ENCODE measurements around the gene PTCH1.

The PTCH1 gene

DNA sequence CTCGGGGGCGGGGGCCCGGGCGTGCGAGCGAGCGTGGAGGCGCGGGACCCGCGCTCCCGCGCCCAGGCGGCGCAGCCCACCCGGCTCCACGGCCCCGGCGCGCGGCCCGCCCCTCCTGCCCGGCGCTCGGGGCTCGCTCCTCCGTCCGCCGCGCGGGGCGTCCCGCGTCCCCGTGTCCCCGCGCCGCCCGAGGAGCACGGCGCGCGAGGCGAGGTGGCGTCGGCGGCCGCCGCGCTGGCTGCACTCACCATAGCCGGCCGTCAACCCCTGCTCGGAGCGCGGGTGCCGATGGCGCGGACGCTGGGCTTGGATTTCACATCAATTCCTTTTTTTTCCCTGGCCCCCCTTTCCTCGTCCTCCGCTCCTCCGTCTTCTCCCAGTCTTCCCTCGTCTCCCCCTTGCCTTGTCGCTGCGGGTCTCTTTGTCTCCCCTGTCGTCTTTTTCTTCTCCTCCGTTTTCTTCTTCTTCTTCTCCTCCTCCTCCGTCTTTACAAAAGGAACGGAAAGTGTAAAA, 494 bp downstream of the PTCH1 start:
- no peaks in the 10 kb centered on the region for H3K27me3 ChIP-seq
- H3K4me1 ChIP-seq = peaks cover 10% of the 10 kb centered on the region
- DNase-seq = peak; percentile 29
- H3K36me3 ChIP-seq = no peaks in the 10 kb centered on the region
- no peaks in the 10 kb centered on the region for H3K9me3 ChIP-seq
- TF ChIP-seq CTCF (IDR thresholded peaks at IDR 0.05; ENCODE audit: low read depth, low read length) = no peak
- peak overlapping the region; percentile 81 for H3K4me3 ChIP-seq (ENCODE audit: low read depth, low read length)

GRCh38 chr9:95515272-95516113, 1.3 kb downstream of the PTCH1 start:
- TF ChIP-seq CTCF (IDR thresholded peaks at IDR 0.05; ENCODE audit: low read depth, low read length) = no peak
- peak; percentile 78 for DNase-seq

GRCh38 chr9:95514342-95514741, 2.4 kb downstream of the PTCH1 start:
- Histone ChIP-seq H3K4me1 (peaks cover 10% of the 10 kb centered on the region), H3K4me3 (ENCODE audit: low read depth, low read length) (no peak overlapping the region), H3K9me3 (no peaks in the 10 kb centered on the region), H3K27me3 (no peaks in the 10 kb centered on the region), H3K36me3 (no peaks in the 10 kb centered on the region)
- no peak for DNase-seq
- TF ChIP-seq CTCF (IDR thresholded peaks at IDR 0.05; ENCODE audit: low read depth, low read length) = no peak

More at GRCh38 chr9:95515272-95516113, 1.3 kb downstream of the PTCH1 start:
- Histone ChIP-seq H3K4me1 (peaks cover 10% of the 10 kb centered on the region), H3K27me3 (no peaks in the 10 kb centered on the region), H3K9me3 (no peaks in the 10 kb centered on the region), H3K36me3 (no peaks in the 10 kb centered on the region), H3K4me3 (ENCODE audit: low read depth, low read length) (peak overlapping the region; percentile 74)

- no peaks in the 10 kb centered on the region for H3K9me3 ChIP-seq
- no peak for TF ChIP-seq CTCF (IDR thresholded peaks at IDR 0.05; ENCODE audit: low read depth, low read length)
Observed at GRCh38 chr9:95513711-95514110, 3.1 kb downstream of the PTCH1 start.

DNA sequence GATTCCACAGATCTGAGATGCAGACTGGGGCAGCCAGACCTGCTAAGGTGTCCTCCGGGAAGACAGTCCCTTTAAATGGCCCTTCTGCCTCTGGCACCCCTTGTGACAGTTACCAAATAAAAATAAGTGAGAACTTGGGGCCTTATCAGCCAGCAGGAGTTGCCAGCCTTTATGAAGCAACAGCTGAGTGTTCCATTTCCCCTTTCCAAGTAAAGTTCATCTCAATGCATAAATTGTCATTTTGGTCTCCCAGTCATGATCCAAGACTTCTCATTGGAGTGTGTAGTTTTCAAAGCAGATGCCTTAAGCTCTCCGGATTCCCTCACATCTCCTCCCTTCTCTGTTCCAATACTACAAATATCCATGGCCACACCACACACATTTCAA, 4.1 kb downstream of the PTCH1 start:
- Histone ChIP-seq H3K27me3 (no peaks in the 10 kb centered on the region), H3K4me3 (ENCODE audit: low read depth, low read length) (peak overlapping the region; percentile 66), H3K36me3 (no peaks in the 10 kb centered on the region), H3K9me3 (no peaks in the 10 kb centered on the region), H3K4me1 (peaks cover 10% of the 10 kb centered on the region)
- DNase-seq = peak; percentile 18
- TF ChIP-seq CTCF (IDR thresholded peaks at IDR 0.05; ENCODE audit: low read depth, low read length) = no peak

More at GRCh38 chr9:95513711-95514110, 3.1 kb downstream of the PTCH1 start:
- no peaks in the 10 kb centered on the region for H3K36me3 ChIP-seq
- no peak for DNase-seq
- no peak overlapping the region for H3K4me3 ChIP-seq (ENCODE audit: low read depth, low read length)
- peaks cover 10% of the 10 kb centered on the region for H3K4me1 ChIP-seq
- H3K27me3 ChIP-seq = no peaks in the 10 kb centered on the region

Data from BE2C (cell line).